ENCODE measurements around the gene LCN6. TPM values are rescaled to one million over a fixed set of nuclear protein-coding genes. Genes with fewer than 3 reads are reported as not detected.

LCN6 gene
- total and polyA plus RNA-seq, 2 of the 13 experiments (the other 11 are each of a cell fraction or from before 2014, with no cell fraction given): not detected

GRCh38 chr9:136794281-136794999 lies 46.1 kb upstream of the LCN6 start (continued):
- TF ChIP-seq RBFOX2 (IDR thresholded peaks at IDR 0.05; ENCODE audit: low read depth, low read length) (no peak), ZNF12 (CRISPR knock-in tag; IDR thresholded peaks at IDR 0.05) (no peak), GTF3A (CRISPR knock-in tag; conservative IDR thresholded peaks at IDR 0.05) (no peak), MEIS1 (CRISPR knock-in tag; IDR thresholded peaks at IDR 0.05; ENCODE audit: borderline replicate concordance) (no peak), SIX1 (CRISPR knock-in tag; IDR thresholded peaks at IDR 0.05; ENCODE audit: borderline replicate concordance) (no peak), ZNF496 (CRISPR knock-in tag; IDR thresholded peaks at IDR 0.05; ENCODE audit: insufficient replicate concordance) (no peak), ZNF562 (CRISPR knock-in tag; IDR thresholded peaks at IDR 0.05; ENCODE audit: borderline replicate concordance) (no peak), NFRKB (IDR thresholded peaks at IDR 0.05) (no peak), TEAD2 (CRISPR knock-in tag; IDR thresholded peaks at IDR 0.05) (no peak)

GRCh38 chr9:136793086-136793946 lies 45.0 kb upstream of the LCN6 start:
- H3K9ac ChIP-seq (ENCODE audit: insufficient read depth, low read depth, low read length): no peak overlapping the region
- in situ Hi-C loops (cut with HindIII; ENCODE audit: extremely low pct_ligation_motif_present, low pct_unique_long_range_greater_than_20kb): no loop called here
- FAIRE-seq (no peak), DNase-seq (ENCODE audit: low spot score) (peak; percentile 49), ATAC-seq (peak; percentile 4; the same call in 1 of the 3 replicates)
- CTCF ChIA-PET (ENCODE audit: low intra/inter-chr PET ratio, low total read pairs): no interaction called here
- POLR2A ChIA-PET: interaction anchor here (2.3 kb wide), 1 partner anchor 14 kb away, joined by 12 read pairs; the partner anchor contains the start of gene RABL6
- WGBS (ENCODE audit: low lambda C conversion rate): 74% methylated on average over 12 of the region's 17 CpGs
- peak overlapping the region; percentile 75 for H3K27ac ChIP-seq (ENCODE audit: extremely low read length, insufficient read depth, low read length)
- H4K20me1 ChIP-seq (ENCODE audit: insufficient read depth, low read length): no peaks in the 10 kb centered on the region
- H3K4me1 ChIP-seq (ENCODE audit: insufficient read depth, low read length): peaks cover 84% of the 10 kb centered on the region
- no peak overlapping the region for H2AFZ ChIP-seq (ENCODE audit: low read length)
- peak overlapping the region; percentile 96 for H3K4me2 ChIP-seq (ENCODE audit: low read depth, low read length)
- intact Hi-C loops (cut with micrococcal nuclease; ENCODE audit: unreplicated experiment): no loop called here
- H3K27me3 ChIP-seq (ENCODE audit: control insufficient read depth in 1 of 2, insufficient read depth in 2 of 2, low read length in 2 of 2): no peaks in the 10 kb centered on the region; a peak in 1 of 5 replicates
- 0 out of 5 replicates have a peak, but pooled peaks cover 0 to 12% of the 10 kb centered on the region in 2 experiments for H3K36me3 ChIP-seq (replicated peaks in 1 of 2; ENCODE audit: control insufficient read depth in 1 of 2, insufficient read depth in 2 of 2, low read length in 2 of 2)
- H3K4me3 ChIP-seq (replicated peaks in 1 of 3; ENCODE audit: insufficient read depth in 1 of 3, low read depth in 2 of 3, low read length in 3 of 3): peak overlapping the region in 2 of 3 experiments; percentile 14 to 98; a peak in 4 of 6 replicates
- BruUV-seq (replicated peaks): no TSS peak
- peaks cover 28% of the 10 kb centered on the region for H3K79me2 ChIP-seq (ENCODE audit: insufficient read depth, low read length)
- no peaks in the 10 kb centered on the region for H3K9me3 ChIP-seq (ENCODE audit: low read length)
- peak; percentile 55; the same call in 1 of the 2 replicates for TF ChIP-seq ZNF501 (CRISPR knock-in tag; IDR thresholded peaks at IDR 0.05)
- TF ChIP-seq SALL1 (CRISPR knock-in tag; IDR thresholded peaks at IDR 0.05): peak; percentile 68
- no peak for TF ChIP-seq ZNF274 (CRISPR knock-in tag; IDR thresholded peaks at IDR 0.05)
- TF ChIP-seq ZNF891 (CRISPR knock-in tag; IDR thresholded peaks at IDR 0.05): 0 out of 2 replicates have a peak, but pooled peaks have one; percentile 45
- TF ChIP-seq MBD4 (IDR thresholded peaks at IDR 0.05; ENCODE audit: borderline replicate concordance, low read length): no peak
- TF ChIP-seq MED1 (CRISPR knock-in tag; IDR thresholded peaks at IDR 0.05): 0 out of 2 replicates have a peak, but pooled peaks have one; percentile 42
- TF ChIP-seq ZNF547 (CRISPR knock-in tag; IDR thresholded peaks at IDR 0.05): 0 out of 2 replicates have a peak, but pooled peaks have one; percentile 15
- no peak for TF ChIP-seq PLRG1 (conservative IDR thresholded peaks at IDR 0.05)
- TF ChIP-seq, protein P1, sequence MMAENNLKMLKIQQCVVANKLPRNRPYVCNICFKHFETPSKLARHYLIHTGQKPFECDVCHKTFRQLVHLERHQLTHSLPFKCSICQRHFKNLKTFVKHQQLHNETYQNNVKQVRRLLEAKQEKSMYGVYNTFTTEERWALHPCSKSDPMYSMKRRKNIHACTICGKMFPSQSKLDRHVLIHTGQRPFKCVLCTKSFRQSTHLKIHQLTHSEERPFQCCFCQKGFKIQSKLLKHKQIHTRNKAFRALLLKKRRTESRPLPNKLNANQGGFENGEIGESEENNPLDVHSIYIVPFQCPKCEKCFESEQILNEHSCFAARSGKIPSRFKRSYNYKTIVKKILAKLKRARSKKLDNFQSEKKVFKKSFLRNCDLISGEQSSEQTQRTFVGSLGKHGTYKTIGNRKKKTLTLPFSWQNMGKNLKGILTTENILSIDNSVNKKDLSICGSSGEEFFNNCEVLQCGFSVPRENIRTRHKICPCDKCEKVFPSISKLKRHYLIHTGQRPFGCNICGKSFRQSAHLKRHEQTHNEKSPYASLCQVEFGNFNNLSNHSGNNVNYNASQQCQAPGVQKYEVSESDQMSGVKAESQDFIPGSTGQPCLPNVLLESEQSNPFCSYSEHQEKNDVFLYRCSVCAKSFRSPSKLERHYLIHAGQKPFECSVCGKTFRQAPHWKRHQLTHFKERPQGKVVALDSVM (CRISPR knock-in tag; IDR thresholded peaks at IDR 0.05): no peak
- TF ChIP-seq SP1 (IDR thresholded peaks at IDR 0.05): no peak
- 0 out of 2 replicates have a peak, but pooled peaks have one; percentile 13 for TF ChIP-seq SP1 (CRISPR knock-in tag; IDR thresholded peaks at IDR 0.05)
- no peak for TF ChIP-seq RXRA (CRISPR knock-in tag; IDR thresholded peaks at IDR 0.05)
- no peak for TF ChIP-seq TCF12 (IDR thresholded peaks at IDR 0.05)
- no peak for TF ChIP-seq TCF12 (CRISPR knock-in tag; IDR thresholded peaks at IDR 0.05)
